ENCODE data around the gene HAAO. TPM values are rescaled to one million over a fixed set of nuclear protein-coding genes. Genes with fewer than 3 reads are reported as not detected.

The HAAO gene
- total and polyA plus RNA-seq, 2 of the 13 experiments (the other 11 are each of a cell fraction or from before 2014, with no cell fraction given): 36.1 to 42.7 TPM

DNA sequence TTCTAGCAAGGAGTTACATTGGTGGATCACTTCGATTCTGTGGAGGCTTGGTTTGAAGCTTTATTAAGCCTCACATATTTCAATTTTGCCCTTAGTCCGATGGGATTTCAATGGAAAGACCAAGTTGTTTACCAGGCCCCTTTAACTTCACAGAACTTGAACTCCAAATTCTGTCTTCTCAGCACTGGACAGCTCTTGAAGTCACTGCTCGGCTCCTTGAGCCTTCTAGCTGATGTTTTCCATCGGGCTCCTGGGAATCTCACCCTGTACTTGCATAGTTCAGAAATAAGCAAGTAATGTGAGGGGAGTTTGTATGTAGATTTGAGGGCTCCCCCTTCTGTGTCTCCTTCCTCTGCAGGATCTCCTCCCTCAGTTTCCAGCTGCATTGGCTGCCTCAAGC, 43.5 kb downstream of the HAAO start (continued):
- TF ChIP-seq, protein P1, sequence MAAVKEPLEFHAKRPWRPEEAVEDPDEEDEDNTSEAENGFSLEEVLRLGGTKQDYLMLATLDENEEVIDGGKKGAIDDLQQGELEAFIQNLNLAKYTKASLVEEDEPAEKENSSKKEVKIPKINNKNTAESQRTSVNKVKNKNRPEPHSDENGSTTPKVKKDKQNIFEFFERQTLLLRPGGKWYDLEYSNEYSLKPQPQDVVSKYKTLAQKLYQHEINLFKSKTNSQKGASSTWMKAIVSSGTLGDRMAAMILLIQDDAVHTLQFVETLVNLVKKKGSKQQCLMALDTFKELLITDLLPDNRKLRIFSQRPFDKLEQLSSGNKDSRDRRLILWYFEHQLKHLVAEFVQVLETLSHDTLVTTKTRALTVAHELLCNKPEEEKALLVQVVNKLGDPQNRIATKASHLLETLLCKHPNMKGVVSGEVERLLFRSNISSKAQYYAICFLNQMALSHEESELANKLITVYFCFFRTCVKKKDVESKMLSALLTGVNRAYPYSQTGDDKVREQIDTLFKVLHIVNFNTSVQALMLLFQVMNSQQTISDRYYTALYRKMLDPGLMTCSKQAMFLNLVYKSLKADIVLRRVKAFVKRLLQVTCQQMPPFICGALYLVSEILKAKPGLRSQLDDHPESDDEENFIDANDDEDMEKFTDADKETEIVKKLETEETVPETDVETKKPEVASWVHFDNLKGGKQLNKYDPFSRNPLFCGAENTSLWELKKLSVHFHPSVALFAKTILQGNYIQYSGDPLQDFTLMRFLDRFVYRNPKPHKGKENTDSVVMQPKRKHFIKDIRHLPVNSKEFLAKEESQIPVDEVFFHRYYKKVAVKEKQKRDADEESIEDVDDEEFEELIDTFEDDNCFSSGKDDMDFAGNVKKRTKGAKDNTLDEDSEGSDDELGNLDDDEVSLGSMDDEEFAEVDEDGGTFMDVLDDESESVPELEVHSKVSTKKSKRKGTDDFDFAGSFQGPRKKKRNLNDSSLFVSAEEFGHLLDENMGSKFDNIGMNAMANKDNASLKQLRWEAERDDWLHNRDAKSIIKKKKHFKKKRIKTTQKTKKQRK (IDR thresholded peaks at IDR 0.05; ENCODE audit: low read length): no peak
- TF ChIP-seq, protein P2, sequence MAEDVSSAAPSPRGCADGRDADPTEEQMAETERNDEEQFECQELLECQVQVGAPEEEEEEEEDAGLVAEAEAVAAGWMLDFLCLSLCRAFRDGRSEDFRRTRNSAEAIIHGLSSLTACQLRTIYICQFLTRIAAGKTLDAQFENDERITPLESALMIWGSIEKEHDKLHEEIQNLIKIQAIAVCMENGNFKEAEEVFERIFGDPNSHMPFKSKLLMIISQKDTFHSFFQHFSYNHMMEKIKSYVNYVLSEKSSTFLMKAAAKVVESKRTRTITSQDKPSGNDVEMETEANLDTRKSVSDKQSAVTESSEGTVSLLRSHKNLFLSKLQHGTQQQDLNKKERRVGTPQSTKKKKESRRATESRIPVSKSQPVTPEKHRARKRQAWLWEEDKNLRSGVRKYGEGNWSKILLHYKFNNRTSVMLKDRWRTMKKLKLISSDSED (CRISPR knock-in tag; IDR thresholded peaks at IDR 0.05): no peak
- no peak for TF ChIP-seq ZSCAN31 (CRISPR knock-in tag; IDR thresholded peaks at IDR 0.05; ENCODE audit: low read depth)

DNA sequence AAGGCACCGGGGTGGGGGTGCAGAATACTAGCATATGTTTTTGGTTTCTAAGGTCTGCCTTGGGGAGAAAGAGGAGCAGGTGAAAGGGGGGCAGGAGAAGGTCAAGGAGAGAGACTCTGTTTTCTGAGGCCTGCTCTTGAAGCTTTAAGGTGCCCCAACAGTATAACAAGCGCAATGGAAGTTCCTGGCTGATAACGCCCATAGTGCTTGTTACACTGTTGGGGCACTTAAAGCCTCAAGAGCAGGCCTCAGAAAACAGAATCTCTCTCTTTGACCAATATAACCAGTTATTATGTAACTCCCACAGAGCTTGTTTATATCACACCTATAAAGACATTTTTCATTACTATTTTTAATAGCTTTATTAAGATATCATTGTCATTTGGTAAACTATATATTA, 45.0 kb downstream of the HAAO start:
- Histone ChIP-seq H4K20me1 (ENCODE audit: insufficient read depth, low read length) (no peaks in the 10 kb centered on the region), H3K79me2 (ENCODE audit: insufficient read depth, low read length) (no peaks in the 10 kb centered on the region), H3K36me3 (replicated peaks in 1 of 2; ENCODE audit: control insufficient read depth in 1 of 2, insufficient read depth in 2 of 2, low read length in 2 of 2) (no peaks in the 10 kb centered on the region; a peak in 3 of 5 replicates), H3K4me2 (ENCODE audit: low read depth, low read length) (no peak overlapping the region), H3K27me3 (ENCODE audit: control insufficient read depth in 1 of 2, insufficient read depth in 2 of 2, low read length in 2 of 2) (no peaks in the 10 kb centered on the region), H3K9ac (ENCODE audit: insufficient read depth, low read depth, low read length) (no peak overlapping the region), H3K4me3 (replicated peaks in 1 of 3; ENCODE audit: insufficient read depth in 1 of 3, low read depth in 2 of 3, low read length in 3 of 3) (no peak overlapping the region), H3K9me3 (ENCODE audit: low read length) (no peaks in the 10 kb centered on the region), H3K27ac (ENCODE audit: extremely low read length, insufficient read depth, low read length) (no peak overlapping the region), H2AFZ (ENCODE audit: low read length) (no peak overlapping the region), H3K4me1 (ENCODE audit: insufficient read depth, low read length) (no peaks in the 10 kb centered on the region)
- ChIA-PET CTCF (ENCODE audit: low intra/inter-chr PET ratio, low total read pairs) (no interaction called here), POLR2A (no interaction called here)
- WGBS (ENCODE audit: low lambda C conversion rate): 95% methylated on average over 3 of the region's 3 CpGs
- no TSS peak for BruUV-seq (replicated peaks)
- in situ Hi-C loops (cut with HindIII; ENCODE audit: extremely low pct_ligation_motif_present, low pct_unique_long_range_greater_than_20kb): no loop called here
- ATAC-seq (no peak), FAIRE-seq (no peak), DNase-seq (ENCODE audit: low spot score) (no peak)
- intact Hi-C loops (cut with micrococcal nuclease; ENCODE audit: unreplicated experiment): no loop called here
- TF ChIP-seq, protein P3, sequence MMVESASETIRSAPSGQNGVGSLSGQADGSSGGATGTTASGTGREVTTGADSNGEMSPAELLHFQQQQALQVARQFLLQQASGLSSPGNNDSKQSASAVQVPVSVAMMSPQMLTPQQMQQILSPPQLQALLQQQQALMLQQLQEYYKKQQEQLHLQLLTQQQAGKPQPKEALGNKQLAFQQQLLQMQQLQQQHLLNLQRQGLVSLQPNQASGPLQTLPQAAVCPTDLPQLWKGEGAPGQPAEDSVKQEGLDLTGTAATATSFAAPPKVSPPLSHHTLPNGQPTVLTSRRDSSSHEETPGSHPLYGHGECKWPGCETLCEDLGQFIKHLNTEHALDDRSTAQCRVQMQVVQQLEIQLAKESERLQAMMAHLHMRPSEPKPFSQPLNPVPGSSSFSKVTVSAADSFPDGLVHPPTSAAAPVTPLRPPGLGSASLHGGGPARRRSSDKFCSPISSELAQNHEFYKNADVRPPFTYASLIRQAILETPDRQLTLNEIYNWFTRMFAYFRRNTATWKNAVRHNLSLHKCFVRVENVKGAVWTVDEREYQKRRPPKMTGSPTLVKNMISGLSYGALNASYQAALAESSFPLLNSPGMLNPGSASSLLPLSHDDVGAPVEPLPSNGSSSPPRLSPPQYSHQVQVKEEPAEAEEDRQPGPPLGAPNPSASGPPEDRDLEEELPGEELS (CRISPR knock-in tag; IDR thresholded peaks at IDR 0.05): no peak
- TF ChIP-seq, protein P4, sequence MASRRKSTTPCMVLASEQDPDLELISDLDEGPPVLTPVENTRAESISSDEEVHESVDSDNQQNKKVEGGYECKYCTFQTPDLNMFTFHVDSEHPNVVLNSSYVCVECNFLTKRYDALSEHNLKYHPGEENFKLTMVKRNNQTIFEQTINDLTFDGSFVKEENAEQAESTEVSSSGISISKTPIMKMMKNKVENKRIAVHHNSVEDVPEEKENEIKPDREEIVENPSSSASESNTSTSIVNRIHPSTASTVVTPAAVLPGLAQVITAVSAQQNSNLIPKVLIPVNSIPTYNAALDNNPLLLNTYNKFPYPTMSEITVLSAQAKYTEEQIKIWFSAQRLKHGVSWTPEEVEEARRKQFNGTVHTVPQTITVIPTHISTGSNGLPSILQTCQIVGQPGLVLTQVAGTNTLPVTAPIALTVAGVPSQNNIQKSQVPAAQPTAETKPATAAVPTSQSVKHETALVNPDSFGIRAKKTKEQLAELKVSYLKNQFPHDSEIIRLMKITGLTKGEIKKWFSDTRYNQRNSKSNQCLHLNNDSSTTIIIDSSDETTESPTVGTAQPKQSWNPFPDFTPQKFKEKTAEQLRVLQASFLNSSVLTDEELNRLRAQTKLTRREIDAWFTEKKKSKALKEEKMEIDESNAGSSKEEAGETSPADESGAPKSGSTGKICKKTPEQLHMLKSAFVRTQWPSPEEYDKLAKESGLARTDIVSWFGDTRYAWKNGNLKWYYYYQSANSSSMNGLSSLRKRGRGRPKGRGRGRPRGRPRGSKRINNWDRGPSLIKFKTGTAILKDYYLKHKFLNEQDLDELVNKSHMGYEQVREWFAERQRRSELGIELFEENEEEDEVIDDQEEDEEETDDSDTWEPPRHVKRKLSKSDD (CRISPR knock-in tag; IDR thresholded peaks at IDR 0.05; ENCODE audit: low read depth): no peak
- TF ChIP-seq, protein P5, sequence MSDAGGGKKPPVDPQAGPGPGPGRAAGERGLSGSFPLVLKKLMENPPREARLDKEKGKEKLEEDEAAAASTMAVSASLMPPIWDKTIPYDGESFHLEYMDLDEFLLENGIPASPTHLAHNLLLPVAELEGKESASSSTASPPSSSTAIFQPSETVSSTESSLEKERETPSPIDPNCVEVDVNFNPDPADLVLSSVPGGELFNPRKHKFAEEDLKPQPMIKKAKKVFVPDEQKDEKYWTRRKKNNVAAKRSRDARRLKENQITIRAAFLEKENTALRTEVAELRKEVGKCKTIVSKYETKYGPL (CRISPR knock-in tag; IDR thresholded peaks at IDR 0.05): no peak
- TF ChIP-seq ZNF460 (CRISPR knock-in tag; IDR thresholded peaks at IDR 0.05; ENCODE audit: borderline replicate concordance) (no peak), ZNF354B (CRISPR knock-in tag; IDR thresholded peaks at IDR 0.05) (no peak), ZNF260 (CRISPR knock-in tag; IDR thresholded peaks at IDR 0.05; ENCODE audit: borderline replicate concordance, low read depth) (no peak)
